ENCODE measurements around the gene CCDC38. TPM values are rescaled to one million over a fixed set of nuclear protein-coding genes. Genes with fewer than 3 reads are reported as not detected.

CCDC38 gene
- total RNA-seq, 1 experiment from 2014 or later: not detected

- ChIA-PET POLR2A (no interaction called here), CTCF (no interaction called here)
- Mint-ChIP-seq H3K4me1 (peaks cover 31% of the 10 kb centered on the region), H3K4me3 (no peak overlapping the region), H3K27ac (no peak overlapping the region), H3K36me3 (peaks cover 10% of the 10 kb centered on the region), H3K27me3 (ENCODE audit: low read depth) (peaks cover 4% of the 10 kb centered on the region; the same call in 1 of the 2 replicates), H3K9me3 (peaks cover 11% of the 10 kb centered on the region)
- no peak for ATAC-seq
- peak; percentile 63; the same call in 1 of the 2 replicates for TF ChIP-seq GABPB1 (CRISPR knock-in tag; IDR thresholded peaks at IDR 0.05)
- TF ChIP-seq ZNF416 (CRISPR knock-in tag; IDR thresholded peaks at IDR 0.05): no peak
- no peak for TF ChIP-seq USF1 (CRISPR knock-in tag; IDR thresholded peaks at IDR 0.05)
- no peak for DNase-seq (ENCODE audit: low spot score)
These were observed 31.9 kb upstream of the CCDC38 start for GRCh38 chr12:95974358-95974757.

DNA sequence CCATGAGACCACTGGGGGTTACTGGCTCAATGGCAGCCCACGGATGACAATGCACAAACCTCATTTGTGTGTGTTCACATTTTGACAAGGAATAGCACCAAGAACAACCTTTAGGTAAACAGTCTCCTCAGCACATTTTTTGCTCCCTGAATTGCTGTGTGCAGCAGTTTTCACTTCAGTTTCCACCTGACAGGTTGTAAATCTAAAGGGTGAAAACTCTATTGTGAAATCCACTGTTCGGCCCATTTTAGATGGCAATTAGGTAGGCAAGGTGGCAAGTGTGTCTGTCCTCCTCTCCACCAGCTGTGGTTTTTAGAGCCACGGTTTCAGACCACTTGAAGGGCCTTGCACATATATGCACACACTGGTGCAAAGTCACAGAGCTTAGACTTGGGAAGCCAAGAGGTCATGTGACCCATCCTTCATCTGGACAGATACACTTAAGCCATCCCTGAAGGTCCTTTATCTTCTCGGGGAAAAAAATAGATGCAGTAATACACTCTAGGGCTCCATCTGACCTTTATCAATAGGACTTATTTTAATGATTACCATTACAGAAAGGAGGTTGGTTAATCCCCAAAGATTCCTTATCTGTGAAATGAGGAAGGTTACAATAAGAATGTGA is 30.5 kb upstream of the CCDC38 start:
- Mint-ChIP-seq H3K27me3 (ENCODE audit: low read depth) (peaks cover 4% of the 10 kb centered on the region; the same call in 1 of the 2 replicates), H3K36me3 (peaks cover 10% of the 10 kb centered on the region), H3K9me3 (peaks cover 11% of the 10 kb centered on the region), H3K27ac (no peak overlapping the region), H3K4me1 (peaks cover 29% of the 10 kb centered on the region), H3K4me3 (no peak overlapping the region)
- DNase-seq (ENCODE audit: low spot score) (no peak), ATAC-seq (no peak)
- ChIA-PET CTCF (interaction anchor here (1.3 kb wide), 1 partner anchor 16 kb away, joined by 4 read pairs; no protein-coding TSS in a partner anchor), POLR2A (no interaction called here)
- no peak for TF ChIP-seq SOX15 (CRISPR knock-in tag; IDR thresholded peaks at IDR 0.05)
- TF ChIP-seq, protein P1, sequence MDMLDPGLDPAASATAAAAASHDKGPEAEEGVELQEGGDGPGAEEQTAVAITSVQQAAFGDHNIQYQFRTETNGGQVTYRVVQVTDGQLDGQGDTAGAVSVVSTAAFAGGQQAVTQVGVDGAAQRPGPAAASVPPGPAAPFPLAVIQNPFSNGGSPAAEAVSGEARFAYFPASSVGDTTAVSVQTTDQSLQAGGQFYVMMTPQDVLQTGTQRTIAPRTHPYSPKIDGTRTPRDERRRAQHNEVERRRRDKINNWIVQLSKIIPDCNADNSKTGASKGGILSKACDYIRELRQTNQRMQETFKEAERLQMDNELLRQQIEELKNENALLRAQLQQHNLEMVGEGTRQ (CRISPR knock-in tag; IDR thresholded peaks at IDR 0.05): 0 out of 2 replicates have a peak, but pooled peaks have one; percentile 41

DNA sequence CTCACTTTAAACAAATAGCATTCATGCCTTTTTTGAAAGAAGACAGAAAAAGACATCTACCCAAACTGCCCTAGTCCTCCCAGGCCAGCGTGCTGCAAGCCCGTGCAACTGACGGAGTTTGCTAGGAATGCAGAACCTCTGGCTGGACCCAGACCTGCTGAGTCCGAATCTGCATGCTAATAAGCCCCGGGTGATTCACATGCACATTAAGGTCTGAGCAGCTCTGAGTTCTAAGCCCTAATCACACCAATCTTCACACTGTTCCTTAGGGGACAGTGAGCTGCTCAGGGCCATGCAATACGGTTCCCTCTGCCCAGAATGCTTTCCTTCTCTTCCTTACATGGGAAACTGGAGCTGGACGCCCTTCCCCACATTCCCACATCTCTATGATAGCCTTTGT is 28.5 kb upstream of the CCDC38 start:
- DNase-seq (ENCODE audit: low spot score): peak; percentile 63
- H3K4me1 Mint-ChIP-seq: peaks cover 21% of the 10 kb centered on the region
- ChIA-PET CTCF (interaction anchor here (0.6 to 2.1 kb wide), 4 partner anchors 12 to 28 kb away, joined by 3 to 14 read pairs (median 4); no protein-coding TSS in a partner anchor), POLR2A (interaction anchor here (1.1 kb wide), 1 partner anchor 27 kb away, joined by 5 read pairs; no protein-coding TSS in a partner anchor)
- ATAC-seq: peak; percentile 99
- H3K9me3 Mint-ChIP-seq: peaks cover 11% of the 10 kb centered on the region
- H3K27me3 Mint-ChIP-seq (ENCODE audit: low read depth): peaks cover 4% of the 10 kb centered on the region; the same call in 1 of the 2 replicates
- H3K27ac Mint-ChIP-seq: peak overlapping the region; percentile 87
- H3K36me3 Mint-ChIP-seq: peaks cover 10% of the 10 kb centered on the region
- H3K4me3 Mint-ChIP-seq: no peak overlapping the region
- TF ChIP-seq TCF7 (CRISPR knock-in tag; IDR thresholded peaks at IDR 0.05; ENCODE audit: low read depth) (no peak), ZNF396 (CRISPR knock-in tag; IDR thresholded peaks at IDR 0.05; ENCODE audit: borderline replicate concordance) (peak; percentile 72; the same call in 1 of the 2 replicates), MAX (CRISPR knock-in tag; IDR thresholded peaks at IDR 0.05) (peak; percentile 61; the same call in 1 of the 2 replicates), SOX15 (CRISPR knock-in tag; IDR thresholded peaks at IDR 0.05) (no peak), CDX4 (CRISPR knock-in tag; IDR thresholded peaks at IDR 0.05; ENCODE audit: borderline replicate concordance) (no peak), FOXP4 (CRISPR knock-in tag; IDR thresholded peaks at IDR 0.05) (no peak), ATF1 (CRISPR knock-in tag; IDR thresholded peaks at IDR 0.05) (no peak), ATF2 (CRISPR knock-in tag; IDR thresholded peaks at IDR 0.05; ENCODE audit: borderline replicate concordance, low read depth) (no peak), FOXK1 (CRISPR knock-in tag; IDR thresholded peaks at IDR 0.05) (no peak), ZSCAN18 (CRISPR knock-in tag; IDR thresholded peaks at IDR 0.05) (no peak), ESRRA (CRISPR knock-in tag; IDR thresholded peaks at IDR 0.05; ENCODE audit: borderline replicate concordance) (no peak)
- TF ChIP-seq, protein P2, sequence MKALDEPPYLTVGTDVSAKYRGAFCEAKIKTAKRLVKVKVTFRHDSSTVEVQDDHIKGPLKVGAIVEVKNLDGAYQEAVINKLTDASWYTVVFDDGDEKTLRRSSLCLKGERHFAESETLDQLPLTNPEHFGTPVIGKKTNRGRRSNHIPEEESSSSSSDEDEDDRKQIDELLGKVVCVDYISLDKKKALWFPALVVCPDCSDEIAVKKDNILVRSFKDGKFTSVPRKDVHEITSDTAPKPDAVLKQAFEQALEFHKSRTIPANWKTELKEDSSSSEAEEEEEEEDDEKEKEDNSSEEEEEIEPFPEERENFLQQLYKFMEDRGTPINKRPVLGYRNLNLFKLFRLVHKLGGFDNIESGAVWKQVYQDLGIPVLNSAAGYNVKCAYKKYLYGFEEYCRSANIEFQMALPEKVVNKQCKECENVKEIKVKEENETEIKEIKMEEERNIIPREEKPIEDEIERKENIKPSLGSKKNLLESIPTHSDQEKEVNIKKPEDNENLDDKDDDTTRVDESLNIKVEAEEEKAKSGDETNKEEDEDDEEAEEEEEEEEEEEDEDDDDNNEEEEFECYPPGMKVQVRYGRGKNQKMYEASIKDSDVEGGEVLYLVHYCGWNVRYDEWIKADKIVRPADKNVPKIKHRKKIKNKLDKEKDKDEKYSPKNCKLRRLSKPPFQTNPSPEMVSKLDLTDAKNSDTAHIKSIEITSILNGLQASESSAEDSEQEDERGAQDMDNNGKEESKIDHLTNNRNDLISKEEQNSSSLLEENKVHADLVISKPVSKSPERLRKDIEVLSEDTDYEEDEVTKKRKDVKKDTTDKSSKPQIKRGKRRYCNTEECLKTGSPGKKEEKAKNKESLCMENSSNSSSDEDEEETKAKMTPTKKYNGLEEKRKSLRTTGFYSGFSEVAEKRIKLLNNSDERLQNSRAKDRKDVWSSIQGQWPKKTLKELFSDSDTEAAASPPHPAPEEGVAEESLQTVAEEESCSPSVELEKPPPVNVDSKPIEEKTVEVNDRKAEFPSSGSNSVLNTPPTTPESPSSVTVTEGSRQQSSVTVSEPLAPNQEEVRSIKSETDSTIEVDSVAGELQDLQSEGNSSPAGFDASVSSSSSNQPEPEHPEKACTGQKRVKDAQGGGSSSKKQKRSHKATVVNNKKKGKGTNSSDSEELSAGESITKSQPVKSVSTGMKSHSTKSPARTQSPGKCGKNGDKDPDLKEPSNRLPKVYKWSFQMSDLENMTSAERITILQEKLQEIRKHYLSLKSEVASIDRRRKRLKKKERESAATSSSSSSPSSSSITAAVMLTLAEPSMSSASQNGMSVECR (CRISPR knock-in tag; IDR thresholded peaks at IDR 0.05; ENCODE audit: borderline replicate concordance): no peak
- TF ChIP-seq, protein P1 (CRISPR knock-in tag; IDR thresholded peaks at IDR 0.05): no peak

Data from WTC11 (cell line).